ENCODE measurements around the gene ZNF491.
"Not testable (repeated sequence)": the region's sequence is repeated elsewhere in the genome, so short reads cannot be mapped to it uniquely, and the experiment has no call there.

The ZNF491 gene

DNA sequence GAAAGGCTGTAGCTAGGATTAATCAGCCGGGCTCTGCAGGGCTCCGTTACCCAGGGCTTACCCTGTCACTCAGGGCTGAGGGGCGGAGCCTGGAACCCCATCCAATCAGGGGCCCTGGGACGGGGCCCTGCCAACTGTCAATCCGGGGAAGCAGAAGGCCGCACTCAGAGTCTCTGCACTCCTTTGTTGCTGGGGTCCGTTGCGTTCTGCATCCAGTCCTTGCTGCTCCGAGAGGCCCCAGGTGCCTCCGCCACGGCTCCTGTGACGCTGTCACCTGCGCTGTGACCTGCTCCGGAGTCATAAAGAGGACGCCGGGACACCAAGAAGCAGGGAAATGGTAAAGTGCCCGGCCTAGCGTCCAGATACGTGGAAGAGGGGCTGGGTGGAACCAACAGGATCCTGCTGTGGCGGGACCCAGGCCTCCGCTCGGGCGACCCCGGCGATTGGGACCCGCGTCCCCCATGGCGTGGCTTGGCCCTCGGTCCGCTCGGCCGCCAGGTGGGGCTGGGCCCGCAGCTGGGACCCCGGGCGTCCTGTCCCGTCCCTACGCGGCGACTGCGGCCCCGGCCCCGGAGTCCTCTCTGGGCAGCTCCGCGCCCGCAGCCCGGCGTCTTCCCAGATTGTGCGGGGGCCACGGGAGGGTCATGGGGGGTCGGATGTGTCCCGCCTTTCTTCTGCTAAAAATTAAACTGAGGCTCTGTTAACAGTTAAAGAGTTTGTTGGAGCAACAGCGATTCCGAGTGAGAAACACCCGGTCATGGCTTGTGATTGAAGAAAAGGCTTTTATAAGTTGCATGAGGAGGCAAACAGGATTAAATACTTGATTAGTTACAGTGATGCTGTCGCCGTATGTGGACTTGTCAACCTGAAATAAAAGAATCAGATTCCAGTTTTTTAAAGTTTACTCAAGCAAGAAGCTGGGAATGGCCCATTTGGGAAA is at the start of gene ZNF491:
ZNF491 (plus strand) TSS at position 133 of the 940 bp plus-strand sequence. CDS start 7,431 bp downstream, outside the sequence.
- DNase-seq (ENCODE audit: extremely low read depth in 1 of 2, low read depth in 1 of 2) = peak; percentile 54 to 74

DNA sequence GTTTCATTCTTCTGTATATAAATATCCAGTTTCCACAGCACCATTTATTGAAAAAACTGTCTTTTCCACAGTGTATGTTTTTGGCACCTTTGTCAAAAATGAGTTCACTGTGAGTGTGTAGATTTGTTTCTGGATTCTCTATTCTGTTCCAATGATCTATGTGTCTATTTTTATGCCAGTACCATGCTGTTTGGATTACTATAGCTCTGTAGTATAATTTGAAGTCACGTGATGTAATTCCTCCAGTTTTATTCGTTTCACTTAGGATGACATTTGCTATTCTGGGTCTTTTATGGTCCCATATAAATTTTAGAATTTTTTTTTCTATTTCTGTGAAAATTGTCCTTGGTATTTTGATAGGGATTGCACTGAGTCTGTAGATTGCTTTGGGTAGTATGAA is 48.6 kb upstream of the ZNF491 start:
- no peak for DNase-seq (ENCODE audit: extremely low read depth in 1 of 2, low read depth in 1 of 2)

DNA sequence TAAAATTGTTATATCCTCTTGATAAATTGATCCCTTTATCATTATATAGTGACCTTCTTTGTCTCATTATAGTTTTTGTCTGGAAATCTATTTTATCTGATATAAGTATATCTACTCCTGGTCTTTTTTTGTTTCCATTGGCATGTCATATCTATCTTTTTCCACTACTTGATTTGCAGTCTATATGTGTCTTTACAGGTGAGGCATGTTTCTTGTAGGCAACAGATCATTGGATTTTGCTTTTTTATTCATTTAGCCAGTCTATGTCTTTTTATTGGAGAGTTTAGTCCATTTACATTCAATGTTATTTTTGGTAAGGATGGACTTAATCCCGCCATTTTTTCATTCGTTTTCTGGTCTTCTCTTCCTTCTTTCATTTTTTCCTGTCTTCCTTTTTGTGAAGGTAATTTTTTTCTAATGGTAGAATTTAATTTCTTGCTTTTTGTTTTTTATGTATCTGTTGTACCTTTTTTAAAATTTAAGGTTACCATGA is 46.0 kb upstream of the ZNF491 start:
- no peak for DNase-seq (ENCODE audit: extremely low read depth in 1 of 2, low read depth in 1 of 2)

DNA sequence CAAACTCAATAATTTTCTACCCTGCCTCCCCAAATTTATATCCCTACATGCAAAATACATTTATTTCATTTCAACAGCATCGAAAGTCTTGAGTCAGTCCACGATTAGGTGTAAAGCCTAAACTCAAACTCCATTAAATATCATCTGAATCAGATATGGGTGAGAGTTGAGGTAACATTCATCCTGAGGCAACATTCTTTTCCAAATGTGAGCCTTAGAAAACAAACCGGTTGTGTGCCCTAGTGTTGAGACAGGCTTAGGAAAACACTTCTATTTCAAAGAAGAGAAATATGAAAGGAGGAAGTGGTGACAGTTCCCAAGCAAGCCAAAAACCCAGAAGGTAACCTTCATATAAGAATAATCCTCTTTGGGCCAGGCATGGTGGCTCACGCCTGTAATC is 43.7 kb upstream of the ZNF491 start:
- no peak for DNase-seq (ENCODE audit: extremely low read depth in 1 of 2, low read depth in 1 of 2)

DNA sequence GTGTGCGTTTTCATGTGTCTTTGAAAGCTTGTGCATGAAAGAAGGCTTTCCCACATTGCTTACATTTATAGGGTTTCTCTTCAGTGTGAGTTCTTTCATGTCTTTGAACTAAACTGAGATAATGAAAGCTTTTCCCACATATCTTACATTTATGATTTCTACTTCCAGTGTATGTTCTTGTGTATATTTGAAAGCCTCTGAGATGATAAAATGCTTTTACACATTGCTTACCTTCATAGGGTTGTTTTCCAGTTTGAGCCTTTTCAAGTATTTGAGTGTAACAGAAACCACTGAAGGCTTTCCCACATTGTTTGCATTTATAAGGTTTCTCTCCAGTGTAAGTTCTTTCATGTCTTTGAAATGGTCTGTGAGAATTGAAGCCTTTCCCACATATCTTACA is 41.4 kb upstream of the ZNF491 start:
- DNase-seq (ENCODE audit: extremely low read depth in 1 of 2, low read depth in 1 of 2) = no peak

DNA sequence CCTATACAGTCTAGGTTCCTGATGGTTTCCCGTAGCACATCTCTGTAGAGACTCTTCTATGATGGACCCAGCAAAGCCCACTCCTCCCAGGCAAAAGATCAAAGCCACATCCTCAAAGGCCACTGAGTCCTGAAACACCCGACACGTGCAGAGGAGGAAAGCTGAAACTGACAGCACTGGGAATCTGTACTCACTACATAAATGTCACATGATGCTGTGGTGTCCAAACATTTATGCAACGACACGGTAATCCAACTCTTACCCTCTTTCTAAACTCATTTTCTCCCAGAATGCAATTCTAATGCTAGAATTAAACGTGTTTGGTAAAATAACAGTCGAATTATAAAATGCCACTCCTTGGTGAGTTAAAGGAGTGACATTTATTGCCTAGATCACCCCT is 38.5 kb upstream of the ZNF491 start:
- no peak for DNase-seq (ENCODE audit: extremely low read depth in 1 of 2, low read depth in 1 of 2)

DNA sequence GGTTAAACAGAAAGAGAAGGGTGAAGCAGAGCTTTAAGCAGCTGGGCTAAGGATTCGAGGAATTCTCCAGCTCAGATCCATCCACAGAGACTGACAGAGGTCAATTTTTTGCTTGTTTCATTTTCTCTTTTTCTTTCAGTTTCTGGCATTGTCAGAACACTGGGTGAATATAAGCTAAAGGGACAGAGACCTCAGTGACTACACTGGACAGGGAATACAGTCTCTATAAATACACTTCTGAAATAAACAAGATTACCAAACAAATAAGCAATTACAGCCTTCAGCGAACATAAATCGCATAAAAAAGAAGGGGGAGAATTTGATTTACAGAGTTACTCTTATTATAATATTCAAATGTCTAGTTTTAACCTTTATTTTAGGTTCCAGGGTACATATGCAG is 35.2 kb upstream of the ZNF491 start:
- DNase-seq (ENCODE audit: extremely low read depth in 1 of 2, low read depth in 1 of 2) = no peak

DNA sequence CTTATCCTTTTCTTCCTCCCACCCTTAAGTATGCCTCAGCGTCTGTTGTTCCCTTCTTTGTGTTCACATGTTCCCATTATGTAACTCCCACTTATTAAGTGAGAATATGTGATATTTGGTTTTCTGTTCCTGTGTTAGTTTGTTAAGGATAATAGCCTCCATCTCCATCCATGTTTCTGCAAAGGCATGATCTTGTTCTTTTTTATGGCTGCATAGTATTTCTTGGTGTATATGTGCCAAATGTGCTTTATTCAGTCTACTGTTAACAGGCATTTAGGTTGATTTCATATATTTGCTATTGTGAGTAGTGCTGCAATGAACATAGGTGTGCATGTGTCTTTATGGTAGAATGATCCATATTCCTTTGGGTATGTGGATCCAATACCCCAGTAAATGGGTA is 34.7 kb upstream of the ZNF491 start:
- no peak for DNase-seq (ENCODE audit: extremely low read depth in 1 of 2, low read depth in 1 of 2)

DNA sequence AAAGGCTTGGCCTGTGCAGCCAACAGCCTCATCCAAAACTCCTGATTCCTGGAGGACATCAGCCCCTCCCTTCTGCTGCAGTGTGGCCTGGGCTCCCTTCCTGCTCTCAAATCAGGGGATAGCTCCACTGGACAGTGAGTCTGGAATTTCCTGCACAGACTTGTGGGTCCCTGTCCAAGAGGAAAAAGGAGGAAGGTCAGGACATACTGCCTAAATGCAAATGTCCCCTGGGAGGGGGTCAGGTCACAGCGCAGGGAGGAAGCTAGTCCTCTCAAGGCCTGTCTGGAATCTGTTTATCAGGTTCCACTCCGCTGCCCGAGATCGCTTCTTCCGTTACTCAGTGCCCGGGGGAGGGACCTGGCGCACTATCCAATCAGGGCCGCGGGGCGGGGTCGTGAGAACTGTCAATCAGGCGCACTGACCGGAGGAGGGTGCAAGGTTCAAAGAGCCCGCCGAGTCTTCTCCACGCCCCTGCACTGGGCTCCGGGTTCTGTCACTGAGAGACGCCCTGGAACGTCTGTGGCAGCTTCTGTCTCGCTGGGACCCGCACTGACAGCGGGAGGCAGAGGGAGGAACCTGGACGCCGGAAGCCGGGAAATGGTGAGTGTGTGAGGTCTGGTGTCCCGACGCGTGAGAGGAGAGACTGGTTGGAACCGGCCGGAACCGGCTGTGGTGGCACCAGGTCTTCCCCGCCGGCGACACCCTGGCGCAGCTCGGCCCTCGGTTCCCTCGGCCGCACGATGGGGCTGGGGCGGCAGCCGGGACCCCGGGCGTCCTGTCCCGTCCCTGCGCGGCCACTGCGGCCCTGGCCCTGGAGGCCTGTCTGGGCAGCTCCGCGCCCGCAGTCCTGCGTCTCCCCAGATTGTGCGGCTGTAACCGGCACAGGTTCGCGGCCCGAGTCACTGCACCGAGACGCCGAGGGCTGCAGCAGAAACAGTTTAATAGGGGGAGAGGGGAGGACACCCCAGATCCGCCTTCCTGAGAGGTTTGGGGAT is 31.4 kb upstream of the ZNF491 start, which contains the start of gene ZNF441:
ZNF441 (plus strand) TSS at position 404 of the 995 bp plus-strand sequence; CDS start at position 598, 194 bp downstream.
- DNase-seq (ENCODE audit: extremely low read depth in 1 of 2, low read depth in 1 of 2) = peak; percentile 79 to 90

DNA sequence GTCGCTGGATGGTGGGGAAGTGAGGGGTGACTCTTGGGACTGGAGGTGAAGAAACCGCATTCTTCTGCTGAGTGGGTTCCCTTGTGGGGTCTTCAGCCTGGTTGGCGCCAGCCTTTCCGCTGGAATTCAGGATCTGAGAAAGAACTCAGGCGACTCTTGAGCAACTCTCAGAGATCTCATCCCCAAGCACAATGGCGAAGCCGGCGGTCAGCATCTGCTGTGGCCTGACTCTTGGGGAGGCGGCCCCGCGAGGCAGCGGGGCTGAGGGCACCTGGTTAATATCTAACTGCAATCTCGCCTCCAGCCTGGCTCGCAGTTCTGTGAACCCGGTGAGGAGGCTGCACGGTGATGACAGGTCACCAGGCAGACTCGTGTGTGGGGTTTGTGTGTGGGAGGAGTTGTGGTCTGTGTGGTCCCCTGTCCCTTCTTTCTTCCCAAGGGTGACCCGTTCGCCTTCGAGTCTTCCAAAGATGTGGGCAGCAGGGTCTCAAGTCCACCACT is 30.6 kb upstream of the ZNF491 start:
- DNase-seq (ENCODE audit: extremely low read depth in 1 of 2, low read depth in 1 of 2) = peak in 1 of 2 donors; percentile 4

DNA sequence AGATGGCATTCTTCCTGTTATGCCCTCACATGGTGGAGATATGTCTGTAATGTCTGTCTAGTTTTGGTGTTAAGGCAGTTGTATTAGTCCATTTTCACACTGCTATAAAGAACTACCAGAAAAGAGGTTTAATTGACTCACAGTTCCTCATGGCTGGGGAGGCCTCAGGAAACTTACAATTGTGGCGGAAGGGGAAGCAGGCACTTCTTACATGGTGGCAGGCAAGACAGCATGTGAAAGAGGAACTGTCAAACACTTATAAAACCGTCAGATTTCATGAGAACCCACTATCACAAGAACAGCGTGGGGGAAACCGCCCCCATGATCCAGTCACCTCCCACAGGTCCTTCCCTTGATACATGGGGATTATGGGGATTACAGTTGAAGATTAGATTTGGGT is 28.3 kb upstream of the ZNF491 start:
- DNase-seq (ENCODE audit: extremely low read depth in 1 of 2, low read depth in 1 of 2) = no peak

DNA sequence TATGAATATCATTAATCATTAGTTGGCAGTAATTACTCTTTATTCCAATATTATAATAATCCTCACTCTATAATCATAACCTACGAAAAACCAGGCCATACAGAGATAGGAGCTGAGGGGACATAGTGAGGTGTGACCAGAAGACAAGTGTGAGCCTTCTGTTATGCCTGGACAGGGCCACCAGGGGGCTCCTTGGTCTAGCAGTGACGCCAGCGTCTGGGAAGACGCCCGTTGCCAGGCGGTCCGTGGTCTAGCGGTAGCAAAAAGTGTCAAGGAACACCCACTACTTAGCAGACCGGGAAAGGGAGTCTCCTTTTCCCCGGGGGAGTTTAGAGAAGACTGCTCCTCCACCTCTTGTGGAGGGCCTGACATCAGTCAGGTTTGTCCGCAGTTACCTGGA is 26.8 kb upstream of the ZNF491 start:
- not testable (repeated sequence) for DNase-seq (ENCODE audit: extremely low read depth in 1 of 2, low read depth in 1 of 2)

DNA sequence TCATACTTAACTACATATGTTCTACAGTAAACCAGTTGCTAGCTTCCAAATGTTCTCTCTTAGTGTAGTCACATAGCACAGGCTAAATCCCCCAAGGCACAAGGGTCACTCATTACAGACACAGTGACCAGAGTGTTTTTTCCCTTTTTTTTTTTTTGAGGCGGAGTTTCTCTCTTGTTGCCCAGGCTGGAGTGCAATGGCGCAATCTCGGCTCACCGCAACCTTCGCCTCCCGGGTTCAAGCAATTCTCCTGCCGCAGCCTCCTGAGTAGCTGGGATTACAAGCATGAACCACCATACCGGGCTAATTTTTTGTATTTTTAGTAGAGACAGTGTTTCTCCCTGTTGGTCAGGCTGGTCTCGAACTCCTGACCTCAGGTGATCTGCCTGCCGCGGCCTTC is 21.7 kb upstream of the ZNF491 start:
- DNase-seq (ENCODE audit: extremely low read depth in 1 of 2, low read depth in 1 of 2) = not testable (repeated sequence)

DNA sequence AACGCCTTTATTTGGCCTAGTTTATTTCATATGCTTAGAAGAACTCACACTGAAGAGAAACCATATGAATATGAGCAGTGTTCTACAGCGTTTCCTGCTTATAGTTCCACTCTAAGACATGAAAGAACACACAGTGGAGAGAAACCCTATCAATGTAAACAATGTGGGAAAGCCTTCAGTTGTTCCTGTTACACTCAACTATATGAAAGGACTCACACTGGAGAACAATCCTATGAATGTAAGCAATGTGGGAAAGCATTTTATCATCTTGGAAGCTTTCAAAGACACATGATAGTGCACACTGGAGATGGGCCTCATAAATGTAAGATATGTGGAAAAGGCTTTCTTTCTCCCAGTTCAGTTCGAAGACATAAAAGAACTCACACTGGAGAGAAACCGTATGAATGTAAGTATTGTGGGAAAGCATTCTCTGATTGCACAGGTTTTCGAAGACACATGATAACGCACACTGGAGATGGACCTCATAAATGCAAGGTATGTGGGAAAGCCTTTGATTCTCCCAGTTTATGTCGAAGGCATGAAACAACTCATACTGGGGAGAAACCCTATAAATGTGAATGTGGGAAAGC is 17.8 kb upstream of the ZNF491 start:
- DNase-seq (ENCODE audit: extremely low read depth in 1 of 2, low read depth in 1 of 2) = no peak

DNA sequence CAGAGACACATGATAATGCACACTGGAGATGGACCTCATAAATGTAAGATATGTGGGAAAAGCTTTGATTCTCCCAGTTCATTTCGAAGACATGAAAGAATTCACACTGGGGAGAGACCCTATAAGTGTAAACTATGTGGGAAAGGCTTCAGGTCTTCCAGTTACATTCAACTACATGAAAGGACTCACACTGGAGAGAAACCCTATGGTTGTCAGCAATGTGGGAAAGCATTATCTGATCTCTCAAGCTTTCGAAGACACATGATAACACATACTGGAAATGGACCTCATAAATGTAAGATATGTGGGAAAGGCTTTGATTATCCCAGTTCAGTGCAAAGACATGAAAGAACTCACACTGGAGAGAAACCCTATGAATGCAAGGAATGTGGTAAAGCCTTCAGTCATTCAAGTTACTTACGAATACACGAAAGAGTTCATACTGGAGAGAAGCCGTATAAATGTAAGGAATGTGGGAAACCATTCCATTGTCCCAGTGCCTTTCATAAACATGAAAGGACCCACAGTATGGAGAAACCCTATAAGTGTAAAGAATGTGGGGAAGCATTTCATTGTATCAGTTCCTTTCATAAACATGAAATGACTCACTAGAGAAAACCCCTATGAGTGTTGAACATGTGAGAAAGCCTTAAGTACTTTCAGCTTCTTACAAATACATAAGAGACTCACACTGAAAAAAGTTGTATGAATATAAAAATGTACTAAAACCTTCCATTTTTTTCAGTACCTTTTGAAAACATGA is 16.8 kb upstream of the ZNF491 start:
- DNase-seq (ENCODE audit: extremely low read depth in 1 of 2, low read depth in 1 of 2) = no peak

DNA sequence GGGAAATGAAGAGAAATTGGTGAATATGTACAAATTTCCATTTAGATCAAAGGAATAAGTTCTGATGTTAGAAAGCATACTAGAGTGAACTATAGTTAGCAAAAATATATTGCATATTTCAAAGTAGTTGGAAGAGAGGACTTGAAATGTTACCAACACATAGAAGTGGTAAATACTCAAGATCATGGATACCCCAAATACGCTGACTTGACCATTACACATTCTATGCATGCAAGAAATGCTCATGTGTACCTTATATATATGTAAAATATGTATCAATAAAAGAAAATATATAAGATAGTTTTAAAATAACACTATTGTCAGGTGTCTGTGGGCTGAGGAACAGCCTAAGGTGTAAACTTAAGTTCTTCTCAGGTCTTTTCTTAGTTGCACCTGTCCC is 14.6 kb upstream of the ZNF491 start:
- DNase-seq (ENCODE audit: extremely low read depth in 1 of 2, low read depth in 1 of 2) = no peak

DNA sequence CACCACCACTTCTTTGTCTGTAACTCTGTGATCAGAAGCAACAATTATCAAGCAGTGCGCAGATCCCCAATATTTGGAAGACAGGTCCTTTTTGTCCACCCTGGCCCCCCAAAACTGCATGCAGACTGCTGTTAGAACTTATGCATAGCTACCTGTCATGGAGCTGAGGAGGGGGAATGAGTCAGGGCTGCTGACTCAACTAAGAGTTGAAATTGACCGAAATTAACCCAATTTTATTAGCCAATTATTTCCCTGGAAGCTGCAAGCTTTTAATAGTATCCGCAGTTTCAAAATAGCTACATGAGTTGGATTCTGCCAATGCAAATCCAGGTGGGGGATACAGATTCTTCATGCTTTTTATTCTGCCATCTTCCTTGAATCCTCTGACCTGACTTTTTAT is 14.0 kb upstream of the ZNF491 start:
- DNase-seq (ENCODE audit: extremely low read depth in 1 of 2, low read depth in 1 of 2) = no peak

DNA sequence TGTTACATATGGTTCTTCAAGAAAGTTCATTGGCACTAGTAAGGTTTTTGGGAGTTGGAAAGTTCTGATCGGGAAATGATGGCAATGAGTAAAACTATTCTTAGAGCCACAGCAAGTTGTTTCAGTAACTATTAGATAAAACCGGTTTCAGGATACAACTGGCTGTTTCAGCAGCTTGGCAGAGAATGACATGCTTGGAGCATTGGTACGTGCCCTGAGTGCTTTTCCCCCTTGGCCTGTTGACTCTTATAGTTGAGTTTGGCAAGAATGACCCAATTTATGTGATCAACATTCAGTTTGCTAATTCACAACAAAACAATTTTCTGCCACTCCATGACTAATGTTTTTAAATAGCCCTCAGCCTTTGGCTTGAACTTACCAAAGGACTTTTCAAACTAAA is 10.8 kb upstream of the ZNF491 start:
- no peak for DNase-seq (ENCODE audit: extremely low read depth in 1 of 2, low read depth in 1 of 2)

DNA sequence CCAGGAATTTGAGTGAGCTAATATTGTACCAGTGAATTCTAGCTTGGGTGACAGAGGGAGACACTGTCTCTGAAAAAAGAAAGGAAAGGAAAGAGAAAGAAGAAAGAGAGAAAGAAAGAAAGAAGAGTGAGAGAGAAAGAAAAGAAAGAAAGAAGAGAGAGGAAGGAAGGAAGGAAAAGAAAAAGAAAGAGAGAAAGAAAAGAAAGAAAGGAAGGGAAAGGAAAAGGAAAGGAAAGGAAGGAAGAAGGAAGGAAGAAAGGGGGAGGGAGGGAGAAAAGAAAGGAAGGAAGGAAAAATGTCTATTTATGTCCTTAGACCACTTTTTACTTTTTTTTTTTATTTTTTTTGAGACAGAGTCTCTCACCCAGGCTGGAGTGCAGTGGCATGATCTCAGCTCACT is 5.4 kb upstream of the ZNF491 start:
- no peak for DNase-seq (ENCODE audit: extremely low read depth in 1 of 2, low read depth in 1 of 2)

DNA sequence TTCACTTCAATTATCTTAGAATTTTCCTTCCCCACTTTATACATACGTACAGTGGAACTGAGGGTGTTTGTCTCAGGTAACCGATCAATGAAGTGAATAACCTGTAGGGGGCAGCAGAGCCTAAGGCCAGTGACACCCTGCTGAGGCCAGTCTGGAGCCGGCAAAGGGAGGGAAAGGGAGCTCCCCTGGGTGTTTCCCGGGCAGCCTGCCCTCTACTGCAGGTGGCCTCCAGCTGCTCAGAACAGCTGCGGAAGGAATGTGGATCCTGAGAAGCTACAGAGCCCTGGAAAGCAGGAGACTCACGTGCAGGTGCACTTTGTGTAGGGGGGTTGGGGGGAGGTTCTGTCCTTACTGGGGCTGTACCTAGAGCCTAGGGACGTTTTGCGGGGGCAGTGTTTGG is 832 bp upstream of the ZNF491 start:
- peak; percentile 42 to 52 for DNase-seq (ENCODE audit: extremely low read depth in 1 of 2, low read depth in 1 of 2)

All from activated CD8-positive, alpha-beta memory T cell treated with anti-CD3 and anti-CD28 coated beads for 1 hour (primary cell).